IPS DF 6.9 (cell line): ENCODE data around the gene SOS1.

Source experiments
- DNase-seq: peaks from one replicate; pipeline ENCODE4 v3.0.0-alpha.2; 2013; ENCODE audit warnings: low read depth, low spot score
- H3K27ac ChIP-seq: one replicate; pipeline ENCODE4 v1.5.1; 2013; ENCODE audit warnings: low read length, control low read depth
- H3K27me3 ChIP-seq: 2 replicates; pipeline ENCODE4 v1.6.1; 2013; ENCODE audit warnings: mild to moderate bottlenecking, low read length; ENCODE audit not compliant: control insufficient read depth, insufficient read depth
- H3K36me3 ChIP-seq: 2 replicates; pipeline ENCODE4 v1.6.1; 2013; ENCODE audit warnings: low read length; ENCODE audit not compliant: control insufficient read depth, insufficient read depth
- H3K4me1 ChIP-seq: 2 replicates; pipeline ENCODE4 v1.6.1; 2013; ENCODE audit warnings: low read length; ENCODE audit not compliant: control insufficient read depth, insufficient read depth
- H3K4me3 ChIP-seq: 2 replicates; pipeline ENCODE4 v1.5.1; 2013; ENCODE audit warnings: mild to moderate bottlenecking, low read length
- H3K9me3 ChIP-seq: 2 replicates; pipeline ENCODE4 v1.6.1; 2013; ENCODE audit warnings: low read length, inconsistent platforms; ENCODE audit not compliant: control insufficient read depth, insufficient read depth
- WGBS: extraction: QIAGEN DNeasy Blood & Tissue Kit; methylation state at CpG from one replicate; pipeline ENCODE4 v1.1.7; 2013; ENCODE audit warnings: mixed read lengths, missing lambda C conversion rate; ENCODE audit not compliant: insufficient read length, insufficient coverage; 5-methylcytosine and 5-hydroxymethylcytosine counted together

The SOS1 gene

GRCh38 chr2:39000552-39000951 lies 120.3 kb downstream of the SOS1 start:
- WGBS, result no CpG with 5 or more reads among the region's 2 CpGs
- no peaks in the 10 kb centered on the region for H3K36me3 ChIP-seq
- DNase-seq, result no peak
- no peaks in the 10 kb centered on the region for H3K9me3 ChIP-seq
- no peaks in the 10 kb centered on the region for H3K27me3 ChIP-seq
- H3K4me1 ChIP-seq, result no peaks in the 10 kb centered on the region
- H3K4me3 ChIP-seq, result no peak overlapping the region
- no peak overlapping the region for H3K27ac ChIP-seq

- Histone ChIP-seq H3K4me3 (no peak overlapping the region), H3K27ac (no peak overlapping the region), H3K9me3 (no peaks in the 10 kb centered on the region), H3K27me3 (no peaks in the 10 kb centered on the region), H3K4me1 (no peaks in the 10 kb centered on the region), H3K36me3 (peaks cover 2% of the 10 kb centered on the region; the same call in 1 of the 2 replicates)
- no CpG with 5 or more reads among the region's 4 CpGs for WGBS
- no peak for DNase-seq
Measured at GRCh38 chr2:38997781-38998180, 123.1 kb downstream of the SOS1 start.

GRCh38 chr2:38991899-38992298 lies 129.0 kb downstream of the SOS1 start:
- no peak overlapping the region for H3K4me3 ChIP-seq
- peaks cover 5% of the 10 kb centered on the region; the same call in 1 of the 2 replicates for H3K36me3 ChIP-seq
- no peak overlapping the region for H3K27ac ChIP-seq
- H3K9me3 ChIP-seq, result no peaks in the 10 kb centered on the region
- WGBS, result 100% methylated on average over 1 of the region's 2 CpGs
- H3K27me3 ChIP-seq, result no peaks in the 10 kb centered on the region
- DNase-seq, result no peak
- H3K4me1 ChIP-seq, result no peaks in the 10 kb centered on the region

- no peak for DNase-seq
- WGBS, result no CpG with 5 or more reads among the region's 1 CpG
- no peaks in the 10 kb centered on the region for H3K4me1 ChIP-seq
- H3K36me3 ChIP-seq, result peaks cover 7% of the 10 kb centered on the region; the same call in 1 of the 2 replicates
- no peaks in the 10 kb centered on the region for H3K9me3 ChIP-seq
- H3K4me3 ChIP-seq, result no peak overlapping the region
- H3K27me3 ChIP-seq, result no peaks in the 10 kb centered on the region
- H3K27ac ChIP-seq, result no peak overlapping the region
Measured at GRCh38 chr2:38988716-38989115, 132.1 kb downstream of the SOS1 start.

- H3K36me3 ChIP-seq, result peaks cover 5% of the 10 kb centered on the region; the same call in 1 of the 2 replicates
- no peak for DNase-seq
- no peak overlapping the region for H3K4me3 ChIP-seq
- no CpG with 5 or more reads among the region's 1 CpG for WGBS
- no peaks in the 10 kb centered on the region for H3K27me3 ChIP-seq
- no peaks in the 10 kb centered on the region for H3K9me3 ChIP-seq
- no peaks in the 10 kb centered on the region for H3K4me1 ChIP-seq
- no peak overlapping the region for H3K27ac ChIP-seq
Measured at GRCh38 chr2:38982498-38982897, 138.4 kb downstream of the SOS1 start.

- Histone ChIP-seq H3K27me3 (no peaks in the 10 kb centered on the region), H3K36me3 (peaks cover 5% of the 10 kb centered on the region; the same call in 1 of the 2 replicates), H3K4me1 (no peaks in the 10 kb centered on the region), H3K9me3 (no peaks in the 10 kb centered on the region), H3K4me3 (no peak overlapping the region), H3K27ac (no peak overlapping the region)
- 100% methylated on average over 2 of the region's 8 CpGs for WGBS
- DNase-seq, result no peak
Measured at GRCh38 chr2:38981670-38982357, 139.0 kb downstream of the SOS1 start.

GRCh38 chr2:38981003-38981669 lies 139.7 kb downstream of the SOS1 start:
- DNase-seq, result no peak
- no CpG with 5 or more reads among the region's 3 CpGs for WGBS
- H3K27ac ChIP-seq, result no peak overlapping the region
- no peak overlapping the region for H3K4me3 ChIP-seq
- no peaks in the 10 kb centered on the region for H3K27me3 ChIP-seq
- peaks cover 5% of the 10 kb centered on the region; the same call in 1 of the 2 replicates for H3K36me3 ChIP-seq
- no peaks in the 10 kb centered on the region for H3K9me3 ChIP-seq
- no peaks in the 10 kb centered on the region for H3K4me1 ChIP-seq

- no peak overlapping the region for H3K4me3 ChIP-seq
- no peaks in the 10 kb centered on the region for H3K36me3 ChIP-seq
- H3K27ac ChIP-seq, result no peak overlapping the region
- DNase-seq, result no peak
- H3K9me3 ChIP-seq, result no peaks in the 10 kb centered on the region
- H3K4me1 ChIP-seq, result no peaks in the 10 kb centered on the region
- WGBS, result no CpG with 5 or more reads among the region's 3 CpGs
- H3K27me3 ChIP-seq, result no peaks in the 10 kb centered on the region
Measured at GRCh38 chr2:38978908-38979307, 141.9 kb downstream of the SOS1 start.

GRCh38 chr2:38978296-38978903 lies 142.5 kb downstream of the SOS1 start:
- DNase-seq, result no peak
- H3K4me3 ChIP-seq, result no peak overlapping the region
- WGBS, result no CpG with 5 or more reads among the region's 5 CpGs
- H3K27me3 ChIP-seq, result no peaks in the 10 kb centered on the region
- H3K27ac ChIP-seq, result no peak overlapping the region
- no peaks in the 10 kb centered on the region for H3K9me3 ChIP-seq
- H3K36me3 ChIP-seq, result no peaks in the 10 kb centered on the region
- no peaks in the 10 kb centered on the region for H3K4me1 ChIP-seq

- no peaks in the 10 kb centered on the region for H3K4me1 ChIP-seq
- H3K36me3 ChIP-seq, result no peaks in the 10 kb centered on the region
- DNase-seq, result no peak
- no CpG with 5 or more reads among the region's 3 CpGs for whole genome bisulfite sequencing
- H3K27me3 ChIP-seq, result no peaks in the 10 kb centered on the region
- H3K4me3 ChIP-seq, result no peak overlapping the region
- H3K27ac ChIP-seq, result no peak overlapping the region
- no peaks in the 10 kb centered on the region for H3K9me3 ChIP-seq
Measured at GRCh38 chr2:38977047-38977446, 143.8 kb downstream of the SOS1 start.
